Measurements from ENCODE around the gene FILIP1L.

DNA sequence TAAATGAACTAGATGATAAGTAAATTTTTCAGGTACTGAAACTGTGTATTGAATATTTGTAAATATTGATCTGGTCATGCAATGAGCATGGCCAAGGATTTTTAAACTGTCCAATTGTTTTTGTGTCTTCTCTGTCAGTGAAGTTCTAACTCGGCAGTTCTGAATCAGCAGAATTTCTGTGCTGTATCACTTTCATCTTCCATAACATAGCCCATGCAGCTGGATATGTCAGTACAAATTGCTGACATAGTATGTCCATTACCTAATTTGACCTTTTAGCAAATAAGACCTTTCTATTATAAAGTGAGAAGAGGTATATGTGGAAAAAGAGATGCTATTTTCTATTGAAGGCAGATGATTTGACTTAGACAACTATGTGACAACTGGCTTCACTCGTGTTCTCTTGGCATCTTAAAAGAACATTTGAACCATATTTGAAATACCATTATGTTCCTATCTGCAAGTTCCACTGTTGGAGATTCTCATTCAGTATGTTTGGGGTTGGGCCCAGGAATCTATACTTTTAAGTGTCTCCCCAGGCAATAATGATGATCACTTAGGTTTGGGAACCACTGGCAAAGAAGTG lies 206.2 kb downstream of the FILIP1L start:
- TF ChIP-seq, protein P1, sequence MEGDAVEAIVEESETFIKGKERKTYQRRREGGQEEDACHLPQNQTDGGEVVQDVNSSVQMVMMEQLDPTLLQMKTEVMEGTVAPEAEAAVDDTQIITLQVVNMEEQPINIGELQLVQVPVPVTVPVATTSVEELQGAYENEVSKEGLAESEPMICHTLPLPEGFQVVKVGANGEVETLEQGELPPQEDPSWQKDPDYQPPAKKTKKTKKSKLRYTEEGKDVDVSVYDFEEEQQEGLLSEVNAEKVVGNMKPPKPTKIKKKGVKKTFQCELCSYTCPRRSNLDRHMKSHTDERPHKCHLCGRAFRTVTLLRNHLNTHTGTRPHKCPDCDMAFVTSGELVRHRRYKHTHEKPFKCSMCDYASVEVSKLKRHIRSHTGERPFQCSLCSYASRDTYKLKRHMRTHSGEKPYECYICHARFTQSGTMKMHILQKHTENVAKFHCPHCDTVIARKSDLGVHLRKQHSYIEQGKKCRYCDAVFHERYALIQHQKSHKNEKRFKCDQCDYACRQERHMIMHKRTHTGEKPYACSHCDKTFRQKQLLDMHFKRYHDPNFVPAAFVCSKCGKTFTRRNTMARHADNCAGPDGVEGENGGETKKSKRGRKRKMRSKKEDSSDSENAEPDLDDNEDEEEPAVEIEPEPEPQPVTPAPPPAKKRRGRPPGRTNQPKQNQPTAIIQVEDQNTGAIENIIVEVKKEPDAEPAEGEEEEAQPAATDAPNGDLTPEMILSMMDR (IDR thresholded peaks at IDR 0.05 in 4 of 5, conservative IDR thresholded peaks at IDR 0.05 in 1 of 5), result no peak
- no peak for TF ChIP-seq POLR2A (IDR thresholded peaks at IDR 0.05)
